GM18868 (cell line): Measurements from ENCODE around the gene KHDC1L.
"Not testable (repeated sequence)": the region's sequence is repeated elsewhere in the genome, so short reads cannot be mapped to it uniquely, and the experiment has no call there.

Source experiments
- ATAC-seq: cut with Tn5 transposase; IDR thresholded peaks from one replicate; pipeline ENCODE4 v1.9.1; 2021; ENCODE audit warnings: mild to moderate bottlenecking, moderate library complexity; ENCODE audit not compliant: unreplicated experiment

The KHDC1L gene

DNA sequence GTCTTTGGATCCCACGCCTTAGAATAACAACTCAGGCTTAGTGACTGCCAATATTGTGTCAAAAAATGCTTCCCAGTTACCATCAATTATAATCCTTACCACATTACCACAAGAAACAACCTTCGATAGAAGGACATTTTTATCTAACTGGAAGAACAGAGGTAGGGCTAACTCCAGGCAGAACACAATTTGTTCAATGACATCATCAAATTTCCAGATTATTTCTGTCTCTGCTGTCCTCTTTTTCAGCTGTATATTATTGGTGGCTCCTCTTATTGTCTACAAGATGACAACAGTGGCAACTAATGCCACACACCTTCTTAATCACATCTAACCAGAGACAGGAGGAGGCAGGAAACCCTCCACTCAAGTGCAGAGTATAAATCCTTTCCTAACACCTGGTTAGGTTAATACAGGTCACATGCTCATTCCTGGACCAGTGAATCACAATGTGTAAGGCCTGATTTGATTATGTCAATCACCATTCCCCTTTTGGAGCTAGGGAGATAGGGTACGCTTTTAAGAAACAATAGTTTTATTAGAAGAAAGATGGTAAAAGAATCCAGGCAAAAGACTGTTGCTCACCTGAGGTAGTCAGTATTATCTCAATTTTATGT, 18.0 kb downstream of the KHDC1L start:
- ATAC-seq, result no peak

DNA sequence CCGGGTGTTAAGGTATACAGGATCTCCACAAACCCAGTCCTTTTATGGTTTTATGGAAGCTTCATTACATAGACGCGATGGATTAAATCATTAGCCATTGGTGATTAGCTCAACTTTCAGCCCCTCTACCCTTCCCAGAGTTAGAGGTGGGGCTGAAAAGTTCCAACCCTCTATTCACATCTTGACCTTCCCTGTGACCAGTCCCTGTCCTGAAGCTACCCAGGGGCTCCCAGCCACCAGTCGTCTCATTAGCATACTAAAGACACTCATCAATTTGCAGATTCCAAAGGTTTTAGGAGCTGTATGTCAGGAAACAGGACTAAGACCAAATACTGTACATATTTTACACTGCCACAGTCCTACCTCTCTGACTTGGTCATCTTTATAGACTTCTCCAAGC, 21.0 kb downstream of the KHDC1L start:
- no peak for ATAC-seq

DNA sequence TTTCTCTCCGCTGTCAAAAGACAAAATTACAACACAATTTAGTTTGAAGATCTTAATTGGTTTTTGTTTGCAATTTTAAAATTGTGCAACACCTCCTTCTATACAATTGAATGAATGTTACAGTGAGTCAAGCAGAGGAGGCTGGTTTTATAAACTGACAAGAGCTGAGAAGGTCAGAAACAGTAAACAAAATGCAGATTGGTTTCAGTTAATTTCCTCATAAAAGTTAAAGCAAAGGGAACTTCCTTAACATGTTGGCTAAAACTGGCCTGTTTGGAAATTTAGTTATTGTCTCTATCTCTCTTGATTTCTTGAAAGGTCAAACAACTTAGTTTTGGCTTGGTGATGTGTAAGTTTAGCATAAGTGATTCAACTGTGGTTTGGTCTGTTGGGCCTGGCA, 22.2 kb downstream of the KHDC1L start:
- ATAC-seq, result no peak

DNA sequence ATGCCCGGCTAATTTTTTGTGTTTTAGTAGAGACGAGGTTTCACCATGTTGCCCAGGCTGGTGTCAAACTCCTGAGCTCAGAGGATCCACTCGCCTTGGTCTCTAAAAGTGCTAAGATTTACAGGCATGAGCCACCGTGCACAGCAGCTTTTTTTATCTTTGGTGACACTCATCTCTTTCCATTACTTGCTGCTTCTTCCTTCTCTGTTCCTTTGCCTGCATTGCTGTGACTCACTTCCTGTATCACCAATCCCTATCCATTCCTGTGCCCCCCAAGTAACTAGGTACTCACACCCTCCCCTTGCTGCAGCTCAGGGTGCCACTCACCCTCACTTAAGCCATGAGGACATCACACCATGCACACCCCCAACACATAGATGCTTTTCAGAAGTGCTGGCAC, 24.6 kb downstream of the KHDC1L start:
- ATAC-seq, result no peak

DNA sequence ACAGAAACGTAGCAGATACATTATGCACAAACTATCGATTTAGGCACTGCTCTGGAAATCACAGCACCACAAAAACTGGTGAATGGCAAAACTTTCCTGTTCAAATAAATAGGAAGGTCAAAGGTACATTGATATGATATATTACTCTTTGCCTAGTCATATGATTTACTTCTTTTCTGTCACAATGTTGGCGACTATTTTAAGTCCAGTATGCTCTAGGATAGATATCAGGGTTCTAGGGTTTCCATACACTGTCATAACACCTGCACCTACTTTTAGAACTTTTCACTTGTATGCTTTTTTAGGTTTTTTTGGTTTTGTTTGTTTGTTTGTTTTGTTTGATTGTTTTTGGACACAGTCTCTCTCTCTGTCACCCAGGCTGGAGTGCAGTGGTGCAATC, 25.0 kb downstream of the KHDC1L start:
- ATAC-seq, result no peak

GRCh38 chr6:73194744-73195143, 30.6 kb downstream of the KHDC1L start:
- ATAC-seq, result no peak

DNA sequence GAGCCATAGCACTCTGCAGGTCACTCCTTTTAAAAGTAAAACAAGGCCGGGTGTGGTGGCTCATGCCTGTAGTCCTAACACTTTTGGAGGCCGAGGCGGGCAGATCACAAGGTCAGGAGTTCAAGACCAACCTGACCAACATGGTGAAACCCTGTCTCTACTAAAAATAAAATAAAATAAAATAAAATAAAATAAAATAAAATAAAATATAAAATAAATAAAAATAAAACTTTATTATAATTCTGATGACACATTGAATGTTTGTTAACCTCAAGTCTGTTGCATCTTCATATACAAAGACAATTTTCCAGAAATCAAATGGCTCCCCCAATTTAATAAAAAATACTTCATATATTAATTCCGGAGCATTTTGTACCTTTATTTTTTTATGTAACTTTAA, 32.0 kb downstream of the KHDC1L start:
- ATAC-seq, result not testable (repeated sequence)

- ATAC-seq, result peak; percentile 31
Measured at GRCh38 chr6:73182021-73182607, 43.2 kb downstream of the KHDC1L start.

GRCh38 chr6:73180763-73181619, 44.3 kb downstream of the KHDC1L start:
- ATAC-seq, result peak; percentile 84

GRCh38 chr6:73180076-73180738, 45.1 kb downstream of the KHDC1L start:
- no peak for ATAC-seq

GRCh38 chr6:73177221-73177944, 47.9 kb downstream of the KHDC1L start:
- peak; percentile 60 for ATAC-seq

DNA sequence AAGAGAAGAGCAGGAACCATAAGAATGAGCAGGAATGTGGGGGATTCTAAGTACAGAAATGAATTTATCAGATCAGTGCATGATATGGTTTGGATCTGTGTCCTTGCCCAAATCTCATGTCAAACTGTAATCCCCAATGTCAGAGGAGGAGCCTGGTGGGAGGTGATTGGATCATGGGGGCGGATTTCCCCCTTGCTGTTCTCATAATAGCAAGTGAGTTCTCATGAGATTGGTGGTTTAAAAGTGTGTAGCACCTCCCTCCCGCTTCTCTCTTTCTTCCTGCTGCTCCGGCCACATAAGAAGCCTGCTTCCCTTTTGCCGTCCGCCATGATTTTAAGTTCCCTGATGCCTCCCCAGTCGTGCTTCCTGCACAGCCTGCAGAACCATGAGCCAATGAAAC, 49.2 kb downstream of the KHDC1L start:
- ATAC-seq, result no peak

DNA sequence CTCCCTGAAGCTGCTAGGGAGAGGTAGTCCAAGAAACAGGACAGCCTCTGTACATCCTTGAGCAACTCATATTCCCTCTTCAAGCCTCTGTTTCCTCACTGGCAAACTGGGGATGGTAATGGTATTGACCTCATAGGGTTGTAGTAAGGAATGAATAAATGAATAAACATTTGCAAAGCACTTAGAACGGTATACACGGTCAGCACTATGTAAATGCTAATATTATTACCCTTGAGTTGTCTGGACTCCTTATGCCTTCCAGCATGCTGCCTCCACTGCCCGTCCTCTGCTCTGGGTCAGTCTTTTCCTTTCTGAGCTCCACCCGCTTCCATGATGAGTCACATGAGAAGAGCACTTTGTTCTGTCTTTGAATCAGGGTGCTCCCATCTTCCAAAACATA, 50.6 kb downstream of the KHDC1L start:
- no peak for ATAC-seq
